PC-3 (cell line): ENCODE data around the gene FUT2. TPM values are rescaled to one million over a fixed set of nuclear protein-coding genes. Genes with fewer than 3 reads are reported as not detected.

Source experiments
- ATAC-seq: fragments of 200-7000 bp; cut with Tn5 transposase; 2 replicates; pipeline ENCODE4 v1.9.1; 2020; ENCODE audit warnings: mild to moderate bottlenecking, moderate library complexity
- BruUV-seq: library from RNA; stranded (reverse); fragments of 400-500 nt; replicated peaks from 2 replicates; lab custom pipeline; 2021; lab: Mats Ljungman, UMichigan
- CTCF ChIA-PET: fragments of 300-600 bp; sonication (Branson Sonifier 250); formaldehyde crosslinking; loops from one replicate; lab custom pipeline; 2022; ENCODE audit warnings: antibody characterized with exemption; lab: Charles Lee
- POLR2A ChIA-PET: fragments of 300-600 bp; sonication (Branson Sonifier 250); formaldehyde crosslinking; loops from one replicate; lab custom pipeline; 2022; ENCODE audit warnings: antibody characterized with exemption; ENCODE audit not compliant: unreplicated experiment; lab: Charles Lee
- DNase-seq: peaks from one replicate; pipeline ENCODE4 v3.0.0-alpha.2; 2015
- H2AFZ ChIP-seq: fragments of 300-600 bp; sonication (generic); 2 replicates; pipeline ENCODE4 v1.6.0; 2016; ENCODE audit warnings: antibody characterized with exemption, low read length
- H3F3A ChIP-seq: fragments of 300-600 bp; sonication (generic); one replicate; pipeline ENCODE4 v1.6.0; 2017; ENCODE audit warnings: antibody characterized with exemption, low read length, control low read depth, mild to moderate bottlenecking; ENCODE audit not compliant: unreplicated experiment
- H3K27ac ChIP-seq: fragments of 300-600 bp; sonication (generic); 2 replicates; pipeline ENCODE4 v1.5.1; 2016; ENCODE audit warnings: mild to moderate bottlenecking, low read length
- H3K27me3 ChIP-seq: fragments of 300-600 bp; sonication (generic); 2 replicates; pipeline ENCODE4 v1.6.1; 2016; ENCODE audit warnings: low read length, mixed read lengths
- H3K36me3 ChIP-seq: fragments of 300-600 bp; sonication (generic); 2 replicates; pipeline ENCODE4 v1.6.1; 2016; ENCODE audit warnings: low read depth, mixed run types, low read length, mixed read lengths
- H3K4me1 ChIP-seq: fragments of 300-600 bp; sonication (generic); 2 replicates; pipeline ENCODE4 v1.5.1; 2016; ENCODE audit warnings: low read length; ENCODE audit not compliant: insufficient read depth
- H3K4me2 ChIP-seq: fragments of 300-600 bp; sonication (generic); 2 replicates; pipeline ENCODE4 v1.6.0; 2016; ENCODE audit warnings: low read length
- H3K4me3 ChIP-seq: fragments of 300-600 bp; sonication (generic); 2 replicates; pipeline ENCODE4 v1.5.1; 2016; ENCODE audit warnings: mild to moderate bottlenecking, low read length, mixed read lengths
- H3K79me2 ChIP-seq: fragments of 300-600 bp; sonication (generic); 2 replicates; pipeline ENCODE4 v1.6.1; 2017; ENCODE audit warnings: low read length, mixed read lengths
- H3K9ac ChIP-seq: fragments of 300-600 bp; sonication (generic); 2 replicates; pipeline ENCODE4 v1.6.0; 2016; ENCODE audit warnings: mild to moderate bottlenecking, low read length
- H3K9me2 ChIP-seq: fragments of 300-600 bp; sonication (generic); replicated peaks from 2 replicates; pipeline ENCODE4 v1.6.1; 2016; ENCODE audit warnings: mixed run types, low read length, mixed read lengths
- H3K9me3 ChIP-seq: fragments of 300-600 bp; sonication (generic); 2 replicates; pipeline ENCODE4 v1.6.1; 2016; ENCODE audit warnings: low read length, mixed read lengths
- H4K20me1 ChIP-seq: fragments of 300-600 bp; sonication (generic); 2 replicates; pipeline ENCODE4 v1.6.1; 2016; ENCODE audit warnings: low read length, mixed read lengths
- EZH2 ChIP-seq: fragments of 300-600 bp; sonication (generic); IDR thresholded peaks from one replicate; pipeline ENCODE4 v1.6.1; 2017; ENCODE audit warnings: antibody characterized with exemption, mild to moderate bottlenecking, low read length; ENCODE audit not compliant: unreplicated experiment
- EZH2phosphoT487 ChIP-seq: fragments of 300-600 bp; sonication (generic); IDR thresholded peaks from 2 replicates; pipeline ENCODE4 v1.6.1; 2018; ENCODE audit warnings: mild to moderate bottlenecking, antibody characterized with exemption, low read length, borderline replicate concordance
- intact Hi-C: fragments of 100-400 bp; cut with micrococcal nuclease; formaldehyde crosslinking; loops from 2 replicates; pipeline ENCODE4 v1.9.0; 2023
- total RNA-seq: library from RNA; depleted of rRNA; stranded (reverse); fragments of >200 nt; gene quantifications from 2 replicates; pipeline ENCODE4 v1.2.3, GENCODE V29; 2014
- TF ChIP-seq, protein P1 (sequence below): fragments of 300-600 bp; sonication (generic); conservative IDR thresholded peaks from 2 replicates; pipeline ENCODE4 v1.5.1; 2017; ENCODE audit warnings: antibody characterized with exemption, low read depth, mild to moderate bottlenecking, low read length

FUT2 gene
- total RNA-seq, 1 experiment from 2014 or later = 0.69 TPM

DNA sequence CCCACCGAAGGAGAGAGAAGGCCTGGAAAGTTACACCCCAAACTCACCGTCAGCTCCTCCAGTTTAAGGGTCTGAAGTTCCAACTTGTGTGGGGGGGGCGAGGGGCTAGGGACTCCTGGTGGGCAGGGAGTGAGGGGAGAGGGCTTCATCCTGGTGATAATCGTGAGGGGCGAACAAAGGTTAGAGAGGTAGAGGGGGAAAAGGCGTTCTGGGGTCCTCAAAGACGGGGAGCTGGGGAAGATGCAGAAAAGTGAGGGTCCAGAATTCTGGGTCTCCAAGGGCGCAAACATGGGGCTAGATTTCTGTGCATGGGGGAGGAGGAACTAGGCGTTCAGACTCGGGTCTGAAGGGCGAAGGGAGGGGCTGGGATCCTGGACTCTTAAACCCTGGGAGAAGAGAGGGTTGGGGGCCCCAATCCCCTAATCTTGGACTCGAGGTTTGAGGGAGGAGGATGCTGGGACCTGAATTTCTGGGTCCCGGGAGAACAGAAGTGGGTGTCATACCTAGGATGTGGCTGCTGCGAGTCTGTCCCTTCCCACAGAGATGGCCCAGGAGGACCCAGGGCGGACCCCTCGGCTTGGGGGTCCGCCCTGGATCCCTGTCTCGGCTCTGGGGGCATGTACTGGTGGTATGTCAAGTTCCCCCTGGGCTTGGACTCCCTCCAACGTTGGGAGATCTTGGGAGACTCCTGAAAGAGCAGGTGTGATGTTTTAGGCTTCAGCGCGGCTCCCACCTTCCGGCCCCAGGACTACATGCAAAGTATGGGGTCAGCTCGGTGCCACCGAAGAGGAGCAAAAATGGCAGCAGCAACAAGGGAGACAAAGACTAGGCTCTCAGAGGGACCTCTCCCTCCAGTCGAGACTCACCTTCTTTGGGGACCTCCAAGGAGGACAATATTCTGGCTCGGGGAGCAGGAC, 19.2 kb downstream of the FUT2 start:
- H3K4me3 ChIP-seq = peak overlapping the region; percentile 70
- H3K9ac ChIP-seq = peak overlapping the region; percentile 72
- no peak for TF ChIP-seq EZH2phosphoT487
- TF ChIP-seq, protein P1, sequence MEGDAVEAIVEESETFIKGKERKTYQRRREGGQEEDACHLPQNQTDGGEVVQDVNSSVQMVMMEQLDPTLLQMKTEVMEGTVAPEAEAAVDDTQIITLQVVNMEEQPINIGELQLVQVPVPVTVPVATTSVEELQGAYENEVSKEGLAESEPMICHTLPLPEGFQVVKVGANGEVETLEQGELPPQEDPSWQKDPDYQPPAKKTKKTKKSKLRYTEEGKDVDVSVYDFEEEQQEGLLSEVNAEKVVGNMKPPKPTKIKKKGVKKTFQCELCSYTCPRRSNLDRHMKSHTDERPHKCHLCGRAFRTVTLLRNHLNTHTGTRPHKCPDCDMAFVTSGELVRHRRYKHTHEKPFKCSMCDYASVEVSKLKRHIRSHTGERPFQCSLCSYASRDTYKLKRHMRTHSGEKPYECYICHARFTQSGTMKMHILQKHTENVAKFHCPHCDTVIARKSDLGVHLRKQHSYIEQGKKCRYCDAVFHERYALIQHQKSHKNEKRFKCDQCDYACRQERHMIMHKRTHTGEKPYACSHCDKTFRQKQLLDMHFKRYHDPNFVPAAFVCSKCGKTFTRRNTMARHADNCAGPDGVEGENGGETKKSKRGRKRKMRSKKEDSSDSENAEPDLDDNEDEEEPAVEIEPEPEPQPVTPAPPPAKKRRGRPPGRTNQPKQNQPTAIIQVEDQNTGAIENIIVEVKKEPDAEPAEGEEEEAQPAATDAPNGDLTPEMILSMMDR = no peak
- no peak for TF ChIP-seq EZH2
- H3K27me3 ChIP-seq = no peaks in the 10 kb centered on the region
- DNase-seq = no peak
- H3K36me3 ChIP-seq = no peaks in the 10 kb centered on the region
- H3F3A ChIP-seq = no peaks in the 10 kb centered on the region
- intact Hi-C loops = loop anchor here (1.0 to 5.0 kb wide), 2 partner anchors 38 to 69 kb away; partner anchors contain the start of gene CA11
- no peaks in the 10 kb centered on the region for H4K20me1 ChIP-seq
- no TSS peak for BruUV-seq
- H3K9me2 ChIP-seq = no peaks in the 10 kb centered on the region
- peak overlapping the region; percentile 91 for H3K4me2 ChIP-seq
- H2AFZ ChIP-seq = peak overlapping the region; percentile 63; the same call in 1 of the 2 replicates
- H3K4me1 ChIP-seq = no peaks in the 10 kb centered on the region; the same call in 1 of the 2 replicates
- ChIA-PET CTCF (no interaction called here), POLR2A (no interaction called here)
- no peaks in the 10 kb centered on the region for H3K9me3 ChIP-seq
- H3K27ac ChIP-seq = no peak overlapping the region
- ATAC-seq = no peak
- peaks cover 9% of the 10 kb centered on the region for H3K79me2 ChIP-seq

DNA sequence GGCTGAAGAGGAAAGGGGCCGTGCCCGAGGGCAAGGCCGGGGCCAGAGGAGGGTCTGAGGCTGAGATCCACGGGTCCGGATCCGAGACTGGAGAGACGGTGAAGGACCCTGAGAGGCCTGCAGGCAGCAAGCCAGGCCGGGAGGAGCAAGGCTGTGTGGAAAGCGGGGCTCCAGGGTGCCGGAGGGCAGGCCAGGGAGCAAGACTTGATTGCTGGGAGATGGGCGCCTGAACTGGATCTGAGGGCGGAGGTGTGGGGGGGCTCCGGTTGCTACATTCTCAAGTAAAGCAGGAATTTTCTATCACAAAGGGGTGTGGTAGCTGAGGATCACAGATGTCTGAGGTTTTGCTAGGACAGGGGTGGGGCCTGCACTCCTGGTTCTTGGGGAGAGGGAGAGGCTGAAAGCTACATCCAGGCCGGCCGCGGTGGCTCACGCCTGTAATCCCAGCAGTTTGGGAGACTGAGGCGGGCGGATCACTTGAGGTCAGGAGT, 20.0 kb downstream of the FUT2 start:
- Histone ChIP-seq H3K4me1 (no peaks in the 10 kb centered on the region; the same call in 1 of the 2 replicates), H3K9ac (no peak overlapping the region), H3K9me2 (no peaks in the 10 kb centered on the region), H4K20me1 (no peaks in the 10 kb centered on the region), H3K27ac (no peak overlapping the region), H3K9me3 (no peaks in the 10 kb centered on the region), H3K27me3 (no peaks in the 10 kb centered on the region), H3K4me3 (no peak overlapping the region), H3F3A (no peaks in the 10 kb centered on the region), H3K36me3 (no peaks in the 10 kb centered on the region), H2AFZ (no peak overlapping the region), H3K79me2 (peaks cover 9% of the 10 kb centered on the region), H3K4me2 (peak overlapping the region; percentile 91; the same call in 1 of the 2 replicates)
- POLR2A ChIA-PET = no interaction called here
- no peak for ATAC-seq
- intact Hi-C loops = no loop called here
- CTCF ChIA-PET = no interaction called here
- TF ChIP-seq, protein P1 = no peak
- TF ChIP-seq EZH2 (no peak), EZH2phosphoT487 (no peak)
- no peak for DNase-seq
- no TSS peak for BruUV-seq
